ENCODE results near the gene SIRPG.
"Not testable (repeated sequence)": the region's sequence is repeated elsewhere in the genome, so short reads cannot be mapped to it uniquely, and the experiment has no call there.

Gene SIRPG

DNA sequence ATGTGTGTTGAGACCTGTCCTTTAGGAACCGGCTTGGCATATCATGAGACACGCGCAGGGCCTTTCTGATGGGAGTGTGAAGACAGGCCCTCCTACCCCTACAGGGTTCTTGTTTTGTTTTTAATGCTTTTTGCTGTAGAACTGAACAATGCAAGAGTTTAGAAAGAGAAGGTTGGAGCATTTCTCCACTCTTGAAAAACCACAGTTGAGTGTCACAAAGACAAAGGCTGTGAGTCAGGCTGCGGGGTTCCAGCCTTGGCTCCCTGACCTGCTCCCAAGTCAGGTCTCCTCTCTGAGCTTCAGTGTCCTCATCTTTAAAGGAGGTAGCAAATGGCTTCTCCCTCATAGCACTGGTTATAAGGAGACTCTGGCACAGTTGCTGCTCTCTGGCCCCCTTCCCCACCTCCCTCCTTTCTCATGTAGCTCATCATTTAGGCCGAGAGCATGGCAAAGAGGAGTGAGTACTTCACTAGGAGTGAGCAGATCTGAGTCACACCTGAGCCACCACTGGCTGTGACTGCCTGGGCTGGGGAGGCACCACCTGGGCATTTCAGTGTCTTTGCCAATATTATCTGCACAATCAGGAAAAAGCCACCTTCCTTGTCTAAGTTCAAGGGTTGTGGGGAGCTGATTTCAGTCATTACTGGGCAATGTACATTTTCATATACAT lies 48.8 kb downstream of the SIRPG start:
- POLR2A ChIA-PET; H3K4me3 ChIP-seq (ENCODE audit: control insufficient read depth in 1 of 7, extremely low read depth in 1 of 7, insufficient read depth in 4 of 7, low read depth in 2 of 7, low read length in 6 of 7); H3K27ac ChIP-seq (ENCODE audit: insufficient read depth in 1 of 2, low read depth in 1 of 2, low read length in 2 of 2, poor library complexity in 1 of 2, severe bottlenecking in 2 of 2); CTCF ChIA-PET; H3K9me3 ChIP-seq (ENCODE audit: control extremely low read depth in 1 of 5, control insufficient read depth in 4 of 5, insufficient read depth in 2 of 5, low read depth in 1 of 5, low read length in 4 of 5); H3K27me3 ChIP-seq (replicated peaks in 2 of 5; ENCODE audit: control insufficient read depth in 4 of 5, insufficient read depth in 5 of 5, low read length in 4 of 5); DNase-seq; H3K36me3 ChIP-seq (ENCODE audit: control insufficient read depth in 4 of 4, insufficient read depth in 4 of 4, low read length in 3 of 4); H3K4me1 ChIP-seq (ENCODE audit: control extremely low read depth in 1 of 4, control insufficient read depth in 4 of 4, insufficient read depth in 4 of 4, low read length in 3 of 4): not testable (repeated sequence)
- WGBS (ENCODE audit: insufficient coverage), result no CpG with 5 or more reads among the region's 5 CpGs

DNA sequence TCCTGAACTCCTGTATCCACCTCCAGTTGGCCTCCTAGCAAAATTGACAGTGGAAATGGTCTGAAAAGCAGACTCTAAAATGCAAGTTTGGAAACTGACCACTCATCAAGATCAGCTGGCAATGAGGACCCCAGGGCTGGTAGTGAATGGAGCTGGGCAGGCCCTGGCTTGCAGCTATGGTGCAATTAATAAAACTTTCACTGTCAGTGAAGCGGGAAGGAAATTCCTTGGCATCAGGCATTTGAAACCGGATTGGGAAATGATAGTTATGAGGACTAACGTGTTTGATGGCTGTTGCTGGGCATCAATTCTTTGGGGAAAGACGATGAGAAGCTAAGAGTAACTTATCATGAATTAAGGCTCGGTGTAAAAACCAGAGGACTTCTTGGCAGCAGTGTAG lies 56.8 kb downstream of the SIRPG start:
- Histone ChIP-seq H3K9me3 (ENCODE audit: control extremely low read depth in 1 of 5, control insufficient read depth in 4 of 5, insufficient read depth in 2 of 5, low read depth in 1 of 5, low read length in 4 of 5) (no peaks in the 10 kb centered on the region), H3K36me3 (ENCODE audit: control insufficient read depth in 4 of 4, insufficient read depth in 4 of 4, low read length in 3 of 4) (no peaks in the 10 kb centered on the region), H3K4me1 (ENCODE audit: control extremely low read depth in 1 of 4, control insufficient read depth in 4 of 4, insufficient read depth in 4 of 4, low read length in 3 of 4) (no peaks in the 10 kb centered on the region), H3K27me3 (replicated peaks in 2 of 5; ENCODE audit: control insufficient read depth in 4 of 5, insufficient read depth in 5 of 5, low read length in 4 of 5) (no peaks in the 10 kb centered on the region), H3K4me3 (ENCODE audit: control insufficient read depth in 1 of 7, extremely low read depth in 1 of 7, insufficient read depth in 4 of 7, low read depth in 2 of 7, low read length in 6 of 7) (no peak overlapping the region), H3K27ac (ENCODE audit: insufficient read depth in 1 of 2, low read depth in 1 of 2, low read length in 2 of 2, poor library complexity in 1 of 2, severe bottlenecking in 2 of 2) (no peak overlapping the region)
- ChIA-PET CTCF (no interaction called here), POLR2A (no interaction called here)
- 100% methylated on average over 2 of the region's 5 CpGs for WGBS (ENCODE audit: insufficient coverage)
- no peak for DNase-seq

DNA sequence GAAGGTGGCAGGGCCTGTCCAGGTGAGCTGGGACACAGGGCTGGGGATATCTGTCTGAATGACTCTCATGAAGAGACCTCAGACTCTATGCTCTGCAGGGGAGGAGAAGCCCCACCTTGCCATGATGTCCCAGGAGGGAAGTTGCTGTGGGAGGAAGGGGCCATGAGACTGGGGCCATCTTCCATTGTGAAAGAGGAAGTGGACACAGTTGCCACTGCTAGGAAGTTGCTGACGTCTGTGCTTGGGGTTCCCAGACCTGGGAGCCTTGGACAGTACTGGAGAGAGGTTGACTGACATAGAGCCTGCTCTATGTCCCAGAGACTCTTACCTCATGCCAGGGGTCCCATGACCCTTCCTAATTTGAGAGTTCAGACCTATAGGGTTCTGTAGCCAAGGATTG lies 62.2 kb downstream of the SIRPG start:
- no peak overlapping the region for H3K27ac ChIP-seq (ENCODE audit: insufficient read depth in 1 of 2, low read depth in 1 of 2, low read length in 2 of 2, poor library complexity in 1 of 2, severe bottlenecking in 2 of 2)
- CTCF ChIA-PET, result no interaction called here
- H3K4me1 ChIP-seq (ENCODE audit: control extremely low read depth in 1 of 4, control insufficient read depth in 4 of 4, insufficient read depth in 4 of 4, low read length in 3 of 4), result no peaks in the 10 kb centered on the region
- no peaks in the 10 kb centered on the region for H3K36me3 ChIP-seq (ENCODE audit: control insufficient read depth in 4 of 4, insufficient read depth in 4 of 4, low read length in 3 of 4)
- no CpG with 5 or more reads among the region's 1 CpG for WGBS (ENCODE audit: insufficient coverage)
- H3K9me3 ChIP-seq (ENCODE audit: control extremely low read depth in 1 of 5, control insufficient read depth in 4 of 5, insufficient read depth in 2 of 5, low read depth in 1 of 5, low read length in 4 of 5), result no peaks in the 10 kb centered on the region
- no peaks in the 10 kb centered on the region for H3K27me3 ChIP-seq (replicated peaks in 2 of 5; ENCODE audit: control insufficient read depth in 4 of 5, insufficient read depth in 5 of 5, low read length in 4 of 5)
- peak in 1 of 3 donors; percentile 19 for DNase-seq
- POLR2A ChIA-PET, result no interaction called here
- no peak overlapping the region for H3K4me3 ChIP-seq (ENCODE audit: control insufficient read depth in 1 of 7, extremely low read depth in 1 of 7, insufficient read depth in 4 of 7, low read depth in 2 of 7, low read length in 6 of 7)

DNA sequence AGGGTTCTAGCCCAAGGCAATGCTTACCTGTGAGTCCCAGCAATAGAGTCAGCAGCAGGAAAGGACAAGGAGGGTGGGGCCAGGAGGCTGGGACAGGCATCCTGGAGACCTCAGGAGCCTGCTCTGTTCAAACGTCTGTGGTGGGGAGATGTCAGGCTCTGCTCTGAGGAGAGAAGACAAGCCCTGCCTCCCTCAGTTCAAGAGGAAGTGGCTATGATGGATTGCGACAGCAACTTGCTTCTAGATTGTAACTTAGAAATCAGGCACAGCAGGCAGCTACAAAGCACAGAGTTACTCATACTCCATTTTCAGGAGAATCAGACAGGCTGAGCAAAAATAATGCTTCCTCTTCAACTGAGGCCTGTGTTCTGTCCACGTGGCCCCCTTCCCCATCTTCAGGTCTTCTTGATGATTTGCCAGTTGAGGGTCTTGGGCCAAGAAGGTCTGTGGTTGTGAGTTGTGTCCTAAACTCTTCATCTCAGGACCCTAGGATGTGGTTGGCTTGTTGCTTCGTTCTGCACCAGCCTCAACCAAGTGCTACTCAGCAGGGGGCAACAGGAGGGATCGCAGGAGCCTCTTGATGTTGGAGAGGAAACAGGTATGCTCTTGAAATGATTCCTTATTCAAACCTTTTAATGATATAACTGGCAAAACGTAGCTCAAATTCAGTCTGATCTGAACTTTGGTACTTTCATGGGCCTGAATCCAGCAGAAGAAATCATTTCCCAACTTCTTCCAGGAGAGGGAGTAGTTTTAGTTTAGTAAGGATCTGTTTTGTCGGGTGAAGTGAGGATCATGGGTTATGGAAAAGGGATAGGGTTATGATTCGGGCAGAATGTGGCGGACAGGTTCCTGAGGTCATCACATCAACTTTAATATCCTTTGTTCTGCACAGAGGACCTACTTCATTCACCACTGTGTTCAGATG lies 68.8 kb downstream of the SIRPG start:
- 80% methylated on average over 1 of the region's 9 CpGs for WGBS (ENCODE audit: insufficient coverage)
- no peaks in the 10 kb centered on the region for H3K36me3 ChIP-seq (ENCODE audit: control insufficient read depth in 4 of 4, insufficient read depth in 4 of 4, low read length in 3 of 4)
- POLR2A ChIA-PET, result no interaction called here
- H3K9me3 ChIP-seq (ENCODE audit: control extremely low read depth in 1 of 5, control insufficient read depth in 4 of 5, insufficient read depth in 2 of 5, low read depth in 1 of 5, low read length in 4 of 5), result no peaks in the 10 kb centered on the region
- CTCF ChIA-PET, result no interaction called here
- DNase-seq, result peak in 1 of 3 donors; percentile 75
- H3K27me3 ChIP-seq (replicated peaks in 2 of 5; ENCODE audit: control insufficient read depth in 4 of 5, insufficient read depth in 5 of 5, low read length in 4 of 5), result no peaks in the 10 kb centered on the region
- no peak overlapping the region for H3K27ac ChIP-seq (ENCODE audit: insufficient read depth in 1 of 2, low read depth in 1 of 2, low read length in 2 of 2, poor library complexity in 1 of 2, severe bottlenecking in 2 of 2)
- peak overlapping the region in 1 of 7 experiments; percentile 30 for H3K4me3 ChIP-seq (ENCODE audit: control insufficient read depth in 1 of 7, extremely low read depth in 1 of 7, insufficient read depth in 4 of 7, low read depth in 2 of 7, low read length in 6 of 7)
- H3K4me1 ChIP-seq (ENCODE audit: control extremely low read depth in 1 of 4, control insufficient read depth in 4 of 4, insufficient read depth in 4 of 4, low read length in 3 of 4), result no peaks in the 10 kb centered on the region

DNA sequence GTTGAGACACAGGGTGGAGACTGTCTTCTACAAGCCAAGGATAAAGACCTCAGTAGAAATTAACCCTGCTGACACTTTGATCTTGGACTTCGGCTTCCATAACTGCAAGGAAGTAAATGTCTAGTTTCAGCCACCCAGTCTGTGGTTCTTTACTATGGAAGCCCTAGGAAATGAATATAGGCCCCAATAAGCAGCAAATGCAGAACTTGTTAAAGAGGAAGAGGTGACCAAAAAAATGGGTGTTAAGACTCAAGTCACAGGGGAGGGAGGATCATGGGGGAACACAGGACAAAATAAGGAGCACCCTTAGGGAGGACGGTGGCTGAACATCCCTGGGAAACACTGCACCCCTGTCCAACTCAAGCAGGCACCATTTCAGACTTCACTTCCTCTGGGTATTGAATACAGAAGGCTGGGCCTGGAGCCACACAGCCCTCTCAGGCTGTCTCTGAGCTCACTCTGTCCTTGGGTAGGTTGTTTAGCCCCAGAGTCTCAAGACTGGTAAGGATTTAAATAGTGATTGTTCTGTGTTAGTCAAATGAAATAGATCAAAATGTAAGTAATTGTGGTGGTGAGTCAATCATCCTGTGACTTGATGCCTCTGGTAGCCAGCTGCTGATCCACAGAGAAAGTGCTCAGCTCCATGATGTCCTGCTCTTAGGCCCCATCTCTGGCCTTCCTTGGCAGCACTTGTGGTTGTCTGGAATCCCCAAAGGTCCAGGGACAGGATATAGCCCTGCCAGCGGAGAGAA lies 69.6 kb downstream of the SIRPG start:
- Histone ChIP-seq H3K27me3 (replicated peaks in 2 of 5; ENCODE audit: control insufficient read depth in 4 of 5, insufficient read depth in 5 of 5, low read length in 4 of 5) (no peaks in the 10 kb centered on the region), H3K4me1 (ENCODE audit: control extremely low read depth in 1 of 4, control insufficient read depth in 4 of 4, insufficient read depth in 4 of 4, low read length in 3 of 4) (no peaks in the 10 kb centered on the region), H3K9me3 (ENCODE audit: control extremely low read depth in 1 of 5, control insufficient read depth in 4 of 5, insufficient read depth in 2 of 5, low read depth in 1 of 5, low read length in 4 of 5) (no peaks in the 10 kb centered on the region), H3K36me3 (ENCODE audit: control insufficient read depth in 4 of 4, insufficient read depth in 4 of 4, low read length in 3 of 4) (no peaks in the 10 kb centered on the region), H3K4me3 (ENCODE audit: control insufficient read depth in 1 of 7, extremely low read depth in 1 of 7, insufficient read depth in 4 of 7, low read depth in 2 of 7, low read length in 6 of 7) (no peak overlapping the region), H3K27ac (ENCODE audit: insufficient read depth in 1 of 2, low read depth in 1 of 2, low read length in 2 of 2, poor library complexity in 1 of 2, severe bottlenecking in 2 of 2) (no peak overlapping the region)
- ChIA-PET POLR2A (no interaction called here), CTCF (no interaction called here)
- DNase-seq, result peak in 1 of 3 donors; percentile 44
- WGBS (ENCODE audit: insufficient coverage), result 100% methylated on average over 1 of the region's 3 CpGs

DNA sequence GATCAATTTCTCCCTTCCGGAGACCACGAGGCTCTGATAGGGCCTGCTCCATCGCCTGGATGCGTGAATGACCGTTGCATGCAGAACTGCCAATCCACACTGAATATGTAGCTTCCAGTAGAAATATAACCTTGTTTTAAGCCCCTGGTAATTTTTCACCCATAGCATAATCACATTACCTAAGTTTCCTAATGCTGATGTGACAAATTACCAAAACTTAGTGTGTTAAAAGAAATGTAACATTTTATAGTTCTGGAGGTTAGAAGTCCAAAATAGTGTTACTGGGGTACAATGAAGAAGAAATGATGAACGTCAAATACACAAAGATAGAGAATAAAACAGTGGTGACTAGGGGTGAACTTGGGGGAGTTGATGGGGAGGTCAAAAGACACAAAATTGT lies 78.1 kb downstream of the SIRPG start:
- Histone ChIP-seq H3K4me3 (ENCODE audit: control insufficient read depth in 1 of 7, extremely low read depth in 1 of 7, insufficient read depth in 4 of 7, low read depth in 2 of 7, low read length in 6 of 7) (no peak overlapping the region), H3K9me3 (ENCODE audit: control extremely low read depth in 1 of 5, control insufficient read depth in 4 of 5, insufficient read depth in 2 of 5, low read depth in 1 of 5, low read length in 4 of 5) (no peaks in the 10 kb centered on the region), H3K27me3 (replicated peaks in 2 of 5; ENCODE audit: control insufficient read depth in 4 of 5, insufficient read depth in 5 of 5, low read length in 4 of 5) (peaks cover 0 to 40% (median 2%) of the 10 kb centered on the region in 5 experiments), H3K4me1 (ENCODE audit: control extremely low read depth in 1 of 4, control insufficient read depth in 4 of 4, insufficient read depth in 4 of 4, low read length in 3 of 4) (no peaks in the 10 kb centered on the region), H3K27ac (ENCODE audit: insufficient read depth in 1 of 2, low read depth in 1 of 2, low read length in 2 of 2, poor library complexity in 1 of 2, severe bottlenecking in 2 of 2) (no peak overlapping the region), H3K36me3 (ENCODE audit: control insufficient read depth in 4 of 4, insufficient read depth in 4 of 4, low read length in 3 of 4) (no peaks in the 10 kb centered on the region)
- WGBS (ENCODE audit: insufficient coverage), result 97% methylated on average over 5 of the region's 6 CpGs
- ChIA-PET CTCF (no interaction called here), POLR2A (no interaction called here)
- DNase-seq, result no peak

All from common myeloid progenitor, CD34-positive (primary cell).